ENCODE data around the gene RBP3. TPM values are rescaled to one million over a fixed set of nuclear protein-coding genes. Genes with fewer than 3 reads are reported as not detected.

The RBP3 gene
- polyA plus RNA-seq, 4 donors = 0.07 to 0.11 (median 0.08) TPM

DNA sequence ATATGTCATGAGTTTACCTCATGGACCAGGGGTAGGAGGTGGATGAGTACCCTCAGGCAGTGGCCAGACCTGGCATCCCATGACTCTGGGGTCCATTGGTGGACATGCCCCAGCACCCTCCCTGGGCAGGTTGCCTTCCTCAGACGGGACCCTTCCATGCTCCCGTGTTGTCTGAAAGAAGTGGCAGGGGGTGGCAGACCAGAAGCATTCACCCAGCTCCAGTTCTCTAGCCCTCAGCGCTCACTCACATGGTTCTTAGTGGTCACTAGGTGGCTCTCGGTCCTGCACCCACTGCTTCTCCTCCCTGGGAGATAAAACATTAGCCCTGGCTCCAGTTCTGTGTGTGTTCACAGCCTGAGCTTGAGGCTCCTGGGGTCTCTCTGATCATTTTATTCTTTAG, 6.0 kb downstream of the RBP3 start:
- DNase-seq (ENCODE audit: low read depth in 4 of 4, low spot score in 3 of 4) = no peak

- no peak for DNase-seq (ENCODE audit: low read depth in 4 of 4, low spot score in 3 of 4)
Observed at GRCh38 chr10:47354900-47355299, 6.7 kb downstream of the RBP3 start.

DNA sequence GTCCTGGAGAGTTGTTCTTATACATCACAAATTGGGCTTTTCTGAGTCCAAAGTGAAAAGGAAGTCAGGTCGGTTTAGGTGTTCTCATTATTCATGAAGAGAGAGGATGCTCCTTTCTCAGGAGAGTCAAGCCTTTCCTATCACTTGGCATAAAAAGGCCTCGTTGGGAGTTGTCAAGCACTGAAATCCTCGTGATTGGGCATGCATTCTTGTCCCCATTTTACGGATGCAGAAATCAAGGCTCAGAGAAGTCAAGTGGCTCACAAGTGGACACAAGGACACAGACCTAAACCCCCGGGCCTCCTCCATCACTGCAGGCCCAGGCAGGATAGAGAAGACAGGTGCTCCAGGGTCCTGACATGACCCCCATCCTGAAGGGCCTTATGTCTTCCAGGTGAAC, 8.5 kb downstream of the RBP3 start:
- DNase-seq (ENCODE audit: low read depth in 4 of 4, low spot score in 3 of 4) = no peak

- DNase-seq (ENCODE audit: low read depth in 4 of 4, low spot score in 3 of 4) = no peak
Observed at GRCh38 chr10:47357131-47357582, 9.0 kb downstream of the RBP3 start.

GRCh38 chr10:47357911-47358310, 9.7 kb downstream of the RBP3 start:
- no peak for DNase-seq (ENCODE audit: low read depth in 4 of 4, low spot score in 3 of 4)

DNA sequence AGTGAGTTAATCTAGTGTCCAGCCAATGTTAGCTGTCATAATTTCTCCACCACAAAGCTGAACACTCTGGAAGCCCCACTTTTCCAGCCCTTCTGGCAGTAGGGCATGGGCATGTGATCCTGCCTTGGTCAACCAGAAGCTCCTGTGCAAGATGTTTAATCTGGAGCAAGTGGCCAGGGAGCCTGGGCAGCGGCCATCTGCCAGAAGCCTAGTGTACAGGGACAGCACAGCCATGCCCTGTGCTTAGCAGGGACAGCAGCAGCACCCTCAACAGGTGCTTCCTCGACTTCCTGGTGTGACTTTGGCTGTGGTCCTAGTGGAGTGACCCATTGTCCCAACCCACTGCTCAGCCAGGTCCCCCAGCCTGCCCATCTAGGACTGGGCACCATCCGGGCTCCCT, 10.3 kb downstream of the RBP3 start:
- DNase-seq (ENCODE audit: low read depth in 4 of 4, low spot score in 3 of 4) = no peak

DNA sequence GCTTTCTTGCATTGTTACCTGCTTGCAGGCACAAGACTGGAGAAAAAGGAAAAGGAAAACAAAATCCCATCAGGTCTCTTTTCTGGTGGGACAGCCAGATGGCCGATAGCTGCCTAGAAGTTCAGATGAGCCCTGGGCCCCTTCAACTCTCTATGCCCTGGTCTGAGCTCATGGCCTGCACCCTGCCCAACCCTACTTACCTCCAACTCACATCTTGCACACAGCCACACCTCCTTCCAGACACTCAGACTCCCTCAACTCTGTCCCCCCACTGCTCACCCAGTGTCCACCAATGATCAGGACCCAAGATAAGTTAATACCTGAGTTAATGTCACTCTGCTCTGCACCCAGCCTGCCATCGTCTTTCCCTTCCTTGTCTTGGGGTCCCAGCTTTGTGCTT, 10.9 kb downstream of the RBP3 start:
- DNase-seq (ENCODE audit: low read depth in 4 of 4, low spot score in 3 of 4) = no peak

- DNase-seq (ENCODE audit: low read depth in 4 of 4, low spot score in 3 of 4) = no peak
Observed at GRCh38 chr10:47359626-47360418, 11.7 kb downstream of the RBP3 start.

- DNase-seq (ENCODE audit: low read depth in 4 of 4, low spot score in 3 of 4) = no peak
Observed at GRCh38 chr10:47360419-47361040, 12.4 kb downstream of the RBP3 start.

DNA sequence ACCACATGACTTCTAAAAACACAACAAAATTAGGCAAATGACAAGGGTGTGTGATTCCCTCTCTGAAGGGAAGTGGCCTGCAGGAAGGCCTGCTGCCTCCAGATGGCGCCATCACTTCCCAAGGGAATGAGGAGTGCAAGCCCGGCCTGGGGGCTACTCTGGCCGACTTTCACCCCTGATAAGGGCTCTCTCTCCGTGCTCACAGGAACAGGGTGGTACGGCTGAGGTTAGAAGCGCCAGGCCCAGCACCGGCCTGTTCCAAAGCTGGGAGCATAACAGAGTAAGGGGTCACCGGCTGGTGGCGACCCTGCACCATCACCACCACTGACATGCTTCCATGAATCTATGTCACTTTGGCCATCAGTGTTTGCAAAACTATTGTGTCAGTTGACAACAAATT, 13.1 kb downstream of the RBP3 start:
- no peak for DNase-seq (ENCODE audit: low read depth in 4 of 4, low spot score in 3 of 4)

- no peak for DNase-seq (ENCODE audit: low read depth in 4 of 4, low spot score in 3 of 4)
Observed at GRCh38 chr10:47362199-47362598, 14.0 kb downstream of the RBP3 start.

DNA sequence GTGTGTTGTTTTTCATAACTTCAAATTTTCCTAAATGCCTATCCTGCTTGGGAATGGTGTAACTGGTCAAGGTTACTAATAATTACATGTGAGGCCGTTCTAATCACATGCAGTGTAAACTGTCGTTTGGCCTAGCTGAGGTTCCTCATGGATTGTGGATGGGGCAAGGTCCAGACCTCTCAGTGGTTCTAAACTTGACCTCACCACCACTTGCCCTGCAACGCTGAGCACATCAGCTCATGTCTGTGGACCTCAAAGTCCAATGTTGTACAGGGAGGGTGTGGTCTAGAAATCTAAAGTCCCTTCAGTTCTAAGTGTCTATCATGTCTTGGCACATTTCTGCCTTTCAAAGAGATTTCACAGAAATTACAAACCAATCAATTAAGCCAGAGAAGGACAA, 15.6 kb downstream of the RBP3 start:
- no peak for DNase-seq (ENCODE audit: low read depth in 4 of 4, low spot score in 3 of 4)

- DNase-seq (ENCODE audit: low read depth in 4 of 4, low spot score in 3 of 4) = no peak
Observed at GRCh38 chr10:47364366-47364765, 16.2 kb downstream of the RBP3 start.

- DNase-seq (ENCODE audit: low read depth in 4 of 4, low spot score in 3 of 4) = no peak
Observed at GRCh38 chr10:47364911-47365310, 16.7 kb downstream of the RBP3 start.

DNA sequence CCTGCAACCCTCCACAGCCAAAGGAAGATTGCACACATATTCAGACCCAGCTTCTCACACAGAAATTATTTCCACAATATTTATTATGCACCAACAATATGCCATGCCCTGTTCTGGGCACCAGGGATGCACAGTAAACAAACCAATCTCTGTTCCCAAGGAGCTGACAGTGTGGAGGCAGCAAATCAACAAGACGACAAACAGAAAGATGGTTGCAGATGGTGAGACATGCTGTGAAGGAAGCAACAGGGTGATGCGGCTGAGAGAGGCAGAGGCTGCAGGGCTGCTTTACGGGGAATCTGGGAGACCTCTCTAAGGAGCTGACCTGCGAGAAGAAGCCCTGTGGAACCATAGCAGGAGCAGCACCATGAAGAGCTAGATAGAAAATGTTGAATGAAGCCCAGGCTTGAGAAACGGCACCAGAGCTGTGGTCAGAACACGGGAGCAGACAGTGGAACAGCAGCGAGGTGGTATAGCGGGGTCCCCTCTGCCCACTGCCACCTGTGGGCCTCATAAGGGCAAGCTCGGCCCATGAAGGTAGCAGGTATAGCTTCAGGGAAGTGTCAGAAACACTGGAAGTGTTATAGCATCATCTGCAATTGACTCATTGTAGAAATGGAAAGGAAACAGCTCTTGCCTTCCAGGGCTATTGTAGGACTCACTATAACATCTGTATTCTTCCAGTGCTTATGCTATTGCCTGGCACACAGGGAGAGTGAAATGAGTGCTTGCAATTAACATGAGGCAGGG, 17.4 kb downstream of the RBP3 start:
- DNase-seq (ENCODE audit: low read depth in 4 of 4, low spot score in 3 of 4) = no peak

GRCh38 chr10:47366181-47366631, 18.0 kb downstream of the RBP3 start:
- no peak for DNase-seq (ENCODE audit: low read depth in 4 of 4, low spot score in 3 of 4)

DNA sequence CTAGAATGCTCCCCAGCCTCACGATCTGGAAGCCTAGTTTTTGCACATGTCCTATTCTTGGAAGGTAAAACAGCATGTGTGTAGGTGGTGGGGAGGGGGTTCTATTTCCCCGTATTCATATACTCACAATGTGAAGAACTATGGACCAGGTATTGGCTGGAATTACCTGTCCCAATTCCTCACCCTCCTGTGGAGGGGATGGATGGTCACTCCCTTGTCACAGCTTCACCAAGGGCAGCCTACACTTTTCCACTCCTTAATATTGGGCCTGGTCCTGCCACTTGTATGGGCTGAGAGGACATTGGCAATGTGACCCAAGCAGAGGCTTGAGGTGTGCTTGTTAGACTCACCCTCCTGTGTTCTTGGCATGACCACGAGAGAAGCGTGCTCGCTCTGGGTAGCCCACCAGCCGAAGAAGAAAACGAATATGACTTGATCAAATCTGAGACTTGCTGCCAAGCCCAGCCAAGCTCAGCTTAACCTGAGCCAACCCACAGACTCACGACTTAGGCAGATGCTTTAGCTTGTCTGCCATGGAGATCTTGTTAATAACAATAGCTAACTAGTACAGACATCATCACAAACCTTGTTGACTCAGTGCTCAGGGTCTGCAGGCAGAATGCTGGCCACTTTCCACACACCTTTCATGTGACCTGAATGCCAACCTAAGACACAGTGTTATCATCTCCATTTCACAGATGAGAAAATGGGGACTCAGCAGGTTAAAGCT, 18.7 kb downstream of the RBP3 start:
- DNase-seq (ENCODE audit: low read depth in 4 of 4, low spot score in 3 of 4) = no peak

DNA sequence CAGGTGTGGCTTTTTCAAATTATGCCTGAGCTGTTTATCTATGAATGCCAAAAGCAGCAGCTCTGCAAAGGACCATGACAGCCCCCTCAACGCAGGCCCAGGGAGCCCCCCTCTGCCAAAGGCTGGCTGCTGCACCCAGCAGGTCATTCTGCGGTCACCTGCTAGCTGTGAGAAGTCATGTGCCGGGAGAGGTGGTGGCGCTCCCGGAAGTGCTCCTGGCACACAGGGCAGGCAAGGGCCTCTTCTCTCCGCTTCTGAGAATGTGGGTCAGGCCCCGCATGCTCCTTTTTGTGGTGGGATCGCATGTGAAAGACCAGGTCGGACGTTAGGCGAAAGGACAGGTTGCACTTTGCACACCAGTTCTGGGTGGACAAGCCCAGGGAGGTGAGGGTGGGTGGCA, 19.5 kb downstream of the RBP3 start:
- DNase-seq (ENCODE audit: low read depth in 4 of 4, low spot score in 3 of 4) = no peak

DNA sequence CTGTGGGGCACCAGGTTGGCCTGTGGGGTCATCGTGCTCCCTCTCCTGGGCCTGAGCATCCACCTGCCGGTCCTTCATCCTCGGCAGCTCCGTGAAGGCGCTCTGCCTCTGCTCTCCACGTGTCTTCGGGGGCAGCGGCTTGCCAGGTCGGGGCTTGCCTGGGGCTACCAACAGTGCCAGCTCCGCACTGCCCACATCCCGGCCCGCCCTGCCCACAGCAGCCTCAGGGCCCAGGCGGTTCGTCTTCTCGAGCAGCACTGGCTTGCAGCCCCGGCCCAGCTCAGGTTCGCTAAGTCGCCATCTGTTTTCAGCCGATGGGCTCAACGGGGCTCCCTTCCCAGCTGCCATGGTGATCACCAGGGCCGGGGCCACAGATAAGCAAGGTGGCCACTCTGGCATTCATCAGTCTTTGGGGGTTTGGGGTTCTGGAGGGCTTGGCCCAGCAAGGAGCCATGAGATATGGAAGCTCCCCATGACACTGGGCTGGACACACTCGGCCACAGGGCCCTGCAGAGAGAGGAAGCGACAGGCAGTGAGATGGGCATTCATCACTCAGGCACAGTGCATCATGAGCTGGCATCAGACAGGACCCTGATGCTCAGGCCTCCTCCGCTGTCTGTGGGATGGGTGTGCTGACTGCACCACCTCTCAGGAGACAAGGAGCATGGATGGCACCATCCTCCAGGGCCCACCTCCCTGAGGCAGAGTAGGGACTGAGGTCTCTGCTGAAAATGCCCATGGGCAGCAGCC, 20.4 kb downstream of the RBP3 start:
- no peak for DNase-seq (ENCODE audit: low read depth in 4 of 4, low spot score in 3 of 4)

DNA sequence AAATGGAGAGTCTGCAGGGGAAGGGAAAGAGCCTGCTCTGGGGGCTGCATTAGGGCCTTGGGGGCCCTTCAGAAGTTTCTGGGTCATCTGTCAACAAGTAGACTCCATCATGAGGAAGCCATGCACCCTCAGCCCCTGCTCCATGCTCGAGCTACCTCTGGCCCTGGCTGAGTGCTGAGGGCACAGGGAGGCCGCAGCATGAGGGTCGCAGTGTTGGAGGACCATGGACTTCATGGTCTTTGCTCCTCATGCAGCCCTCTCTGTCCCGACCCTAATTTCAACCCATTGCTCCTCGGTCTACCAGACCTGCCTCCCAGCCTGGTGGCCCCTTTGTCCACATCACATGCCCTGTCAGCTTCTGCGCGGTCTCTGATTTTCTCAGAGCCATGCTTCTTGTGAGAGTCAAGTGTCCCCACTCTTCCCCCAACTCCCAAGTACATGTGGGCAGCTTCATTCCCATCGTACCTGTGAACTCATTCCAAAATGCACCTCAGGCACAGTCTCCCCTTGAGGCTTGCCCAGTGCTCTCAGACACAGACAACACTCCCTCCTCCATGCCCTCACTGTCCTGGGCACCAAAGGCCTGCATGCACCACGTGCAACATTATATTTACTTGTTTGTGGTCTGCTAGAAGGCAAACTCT, 21.2 kb downstream of the RBP3 start:
- DNase-seq (ENCODE audit: low read depth in 4 of 4, low spot score in 3 of 4) = no peak

Measured in right renal pelvis (tissue), 4 donors.